Mucosa of rectum (tissue), 2 donors: ENCODE data around the gene LRRC15.

Experiments
- H3K27ac ChIP-seq, 2 donors: one replicate each; pipeline ENCODE4 v1.7.0; 2013; ENCODE audit warnings: inconsistent platforms in 2 of 2, low read depth in 2 of 2, low read length in 2 of 2
- H3K27me3 ChIP-seq, 2 donors: one replicate each; pipeline ENCODE4 v1.7.0; 2013; ENCODE audit warnings: low read length in 2 of 2; ENCODE audit not compliant: control insufficient read depth in 2 of 2, insufficient read depth in 2 of 2
- H3K36me3 ChIP-seq, 2 donors: one replicate each; pipeline ENCODE4 v1.7.0; 2013; ENCODE audit warnings: low read length in 2 of 2; ENCODE audit not compliant: control insufficient read depth in 2 of 2, insufficient read depth in 2 of 2
- H3K4me1 ChIP-seq, 2 donors: one replicate each; pipeline ENCODE4 v1.7.0; 2013; ENCODE audit warnings: low read length in 2 of 2, mild to moderate bottlenecking in 1 of 2; ENCODE audit not compliant: control insufficient read depth in 2 of 2, insufficient read depth in 2 of 2
- H3K4me3 ChIP-seq, 2 donors: one replicate each; pipeline ENCODE4 v1.7.0; 2013; ENCODE audit warnings: low read length in 2 of 2
- H3K9ac ChIP-seq, 2 donors: one replicate each; pipeline ENCODE4 v1.7.0; 2013; ENCODE audit warnings: low read length in 2 of 2, low read depth in 1 of 2, mild to moderate bottlenecking in 1 of 2
- H3K9me3 ChIP-seq, 2 donors: one replicate each; pipeline ENCODE4 v1.7.0; 2013; ENCODE audit warnings: low read length in 2 of 2; ENCODE audit not compliant: control insufficient read depth in 2 of 2
- donor health status: healthy.
- donor health status: Normal muscosa, but diverticular disease.

LRRC15 gene

GRCh38 chr3:194306109-194306686, 63.3 kb downstream of the LRRC15 start:
- no peaks in the 10 kb centered on the region for H3K9me3 ChIP-seq
- peaks cover 0 to 7% of the 10 kb centered on the region in 2 donors for H3K4me1 ChIP-seq
- H3K36me3 ChIP-seq, result no peaks in the 10 kb centered on the region
- H3K4me3 ChIP-seq, result no peak overlapping the region
- H3K9ac ChIP-seq, result no peak overlapping the region
- peak overlapping the region in 1 of 2 donors; percentile 11 for H3K27ac ChIP-seq
- peaks cover 1 to 2% of the 10 kb centered on the region in 2 donors for H3K27me3 ChIP-seq

- Histone ChIP-seq H3K9me3 (no peaks in the 10 kb centered on the region), H3K27me3 (peaks cover 1 to 2% of the 10 kb centered on the region in 2 donors), H3K4me1 (peaks cover 0 to 7% of the 10 kb centered on the region in 2 donors), H3K27ac (no peak overlapping the region), H3K36me3 (no peaks in the 10 kb centered on the region), H3K9ac (no peak overlapping the region), H3K4me3 (no peak overlapping the region)
Observed at GRCh38 chr3:194305356-194306108, 64.0 kb downstream of the LRRC15 start.
